ENCODE results near the gene CLDND2.

The CLDND2 gene

DNA sequence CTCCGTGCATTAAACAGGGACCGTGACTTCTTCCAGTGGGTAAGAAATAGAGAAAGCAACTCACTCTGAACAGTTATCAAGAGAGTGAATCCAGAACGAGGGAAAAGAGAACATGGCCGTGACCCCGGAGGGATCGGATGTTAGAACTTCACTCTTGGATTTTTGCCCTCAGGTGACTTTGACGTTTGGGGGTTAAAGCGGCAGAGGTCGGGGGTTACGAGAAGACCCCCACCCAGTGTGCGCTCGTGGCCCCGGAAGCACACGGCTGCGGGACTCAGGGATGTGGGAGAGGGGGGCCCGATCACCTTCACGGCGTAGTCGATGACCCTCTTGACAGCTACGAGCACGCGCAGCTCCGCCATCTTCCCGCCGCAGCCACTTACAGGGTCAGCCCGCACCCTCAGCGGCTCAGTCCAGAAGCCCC, 2.8 kb downstream of the CLDND2 start, which contains the start of gene ETFB:
Gene ETFB, minus strand, starts transcription at position 424 of the 424 bp plus-strand sequence. Its CDS starts 62 bp downstream, at position 362.
- Histone ChIP-seq H4K20me1 (ENCODE audit: insufficient read depth) (no peaks in the 10 kb centered on the region), H2AFZ (ENCODE audit: low read depth) (no peak within 1 kb of the TSS), H3K36me3 (ENCODE audit: insufficient read depth) (no peaks in the 10 kb centered on the region), H3K4me3 (IDR thresholded peaks at IDR 0.05; ENCODE audit: insufficient read depth, low read depth, low read length) (no peak within 1 kb of the TSS), H3K27ac (no peak within 1 kb of the TSS), H3K9ac (no peak within 1 kb of the TSS), H3K4me2 (no peak within 1 kb of the TSS), H3K4me1 (ENCODE audit: low read depth, poor library complexity, severe bottlenecking) (no peaks in the 10 kb centered on the region), H3K79me2 (ENCODE audit: insufficient read depth, low read depth) (no peaks in the 10 kb centered on the region), H3K27me3 (ENCODE audit: insufficient read depth, low read depth) (no peaks in the 10 kb centered on the region)
- TF ChIP-seq, protein P1, sequence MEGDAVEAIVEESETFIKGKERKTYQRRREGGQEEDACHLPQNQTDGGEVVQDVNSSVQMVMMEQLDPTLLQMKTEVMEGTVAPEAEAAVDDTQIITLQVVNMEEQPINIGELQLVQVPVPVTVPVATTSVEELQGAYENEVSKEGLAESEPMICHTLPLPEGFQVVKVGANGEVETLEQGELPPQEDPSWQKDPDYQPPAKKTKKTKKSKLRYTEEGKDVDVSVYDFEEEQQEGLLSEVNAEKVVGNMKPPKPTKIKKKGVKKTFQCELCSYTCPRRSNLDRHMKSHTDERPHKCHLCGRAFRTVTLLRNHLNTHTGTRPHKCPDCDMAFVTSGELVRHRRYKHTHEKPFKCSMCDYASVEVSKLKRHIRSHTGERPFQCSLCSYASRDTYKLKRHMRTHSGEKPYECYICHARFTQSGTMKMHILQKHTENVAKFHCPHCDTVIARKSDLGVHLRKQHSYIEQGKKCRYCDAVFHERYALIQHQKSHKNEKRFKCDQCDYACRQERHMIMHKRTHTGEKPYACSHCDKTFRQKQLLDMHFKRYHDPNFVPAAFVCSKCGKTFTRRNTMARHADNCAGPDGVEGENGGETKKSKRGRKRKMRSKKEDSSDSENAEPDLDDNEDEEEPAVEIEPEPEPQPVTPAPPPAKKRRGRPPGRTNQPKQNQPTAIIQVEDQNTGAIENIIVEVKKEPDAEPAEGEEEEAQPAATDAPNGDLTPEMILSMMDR (conservative IDR thresholded peaks at IDR 0.05; ENCODE audit: low read depth, low read length): no peak

DNA sequence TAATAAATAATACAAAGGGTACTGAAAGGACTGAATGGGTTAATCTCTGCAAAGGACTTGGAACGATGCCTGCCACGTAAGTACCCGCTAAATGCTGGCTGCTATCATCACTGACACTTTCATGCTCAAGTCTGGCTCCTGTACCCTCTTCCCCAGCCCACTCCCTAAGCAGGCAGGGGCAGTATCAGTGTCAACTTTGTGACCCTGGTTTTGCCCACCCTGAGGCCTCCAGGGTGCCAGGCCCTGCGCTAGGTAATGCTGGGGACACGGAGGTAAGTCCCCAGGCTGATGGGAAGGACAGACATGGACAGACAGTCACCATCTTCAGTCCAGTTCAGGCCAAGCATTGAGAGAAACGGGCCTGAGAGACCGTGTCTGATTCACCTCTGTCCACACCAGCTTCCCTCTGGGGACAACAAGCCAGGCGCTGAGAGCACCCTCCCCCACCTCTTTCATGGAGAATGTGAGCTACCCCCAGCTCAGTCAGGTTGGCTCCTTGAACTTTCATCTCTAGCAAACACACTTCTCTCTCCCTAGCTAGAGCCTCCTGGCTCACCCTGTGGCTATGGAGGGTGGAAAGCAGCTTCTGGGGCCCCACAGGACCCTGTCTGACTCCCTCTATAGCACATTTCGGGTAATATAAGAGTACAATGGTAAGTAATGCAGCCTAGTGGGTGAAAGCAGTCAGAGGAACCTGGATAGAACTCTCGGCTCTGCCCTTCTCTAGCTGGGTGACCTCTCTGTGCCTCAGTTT, 3.4 kb downstream of the CLDND2 start:
- no peak overlapping the region for H3K4me3 ChIP-seq (IDR thresholded peaks at IDR 0.05; ENCODE audit: insufficient read depth, low read depth, low read length)
- H2AFZ ChIP-seq (ENCODE audit: low read depth): no peak overlapping the region
- TF ChIP-seq, protein P1 (conservative IDR thresholded peaks at IDR 0.05; ENCODE audit: low read depth, low read length): no peak
- H3K27me3 ChIP-seq (ENCODE audit: insufficient read depth, low read depth): no peaks in the 10 kb centered on the region
- no peak overlapping the region for H3K4me2 ChIP-seq
- H3K9ac ChIP-seq: no peak overlapping the region
- H3K79me2 ChIP-seq (ENCODE audit: insufficient read depth, low read depth): no peaks in the 10 kb centered on the region
- H4K20me1 ChIP-seq (ENCODE audit: insufficient read depth): no peaks in the 10 kb centered on the region
- no peaks in the 10 kb centered on the region for H3K4me1 ChIP-seq (ENCODE audit: low read depth, poor library complexity, severe bottlenecking)
- H3K36me3 ChIP-seq (ENCODE audit: insufficient read depth): no peaks in the 10 kb centered on the region
- no peak overlapping the region for H3K27ac ChIP-seq

DNA sequence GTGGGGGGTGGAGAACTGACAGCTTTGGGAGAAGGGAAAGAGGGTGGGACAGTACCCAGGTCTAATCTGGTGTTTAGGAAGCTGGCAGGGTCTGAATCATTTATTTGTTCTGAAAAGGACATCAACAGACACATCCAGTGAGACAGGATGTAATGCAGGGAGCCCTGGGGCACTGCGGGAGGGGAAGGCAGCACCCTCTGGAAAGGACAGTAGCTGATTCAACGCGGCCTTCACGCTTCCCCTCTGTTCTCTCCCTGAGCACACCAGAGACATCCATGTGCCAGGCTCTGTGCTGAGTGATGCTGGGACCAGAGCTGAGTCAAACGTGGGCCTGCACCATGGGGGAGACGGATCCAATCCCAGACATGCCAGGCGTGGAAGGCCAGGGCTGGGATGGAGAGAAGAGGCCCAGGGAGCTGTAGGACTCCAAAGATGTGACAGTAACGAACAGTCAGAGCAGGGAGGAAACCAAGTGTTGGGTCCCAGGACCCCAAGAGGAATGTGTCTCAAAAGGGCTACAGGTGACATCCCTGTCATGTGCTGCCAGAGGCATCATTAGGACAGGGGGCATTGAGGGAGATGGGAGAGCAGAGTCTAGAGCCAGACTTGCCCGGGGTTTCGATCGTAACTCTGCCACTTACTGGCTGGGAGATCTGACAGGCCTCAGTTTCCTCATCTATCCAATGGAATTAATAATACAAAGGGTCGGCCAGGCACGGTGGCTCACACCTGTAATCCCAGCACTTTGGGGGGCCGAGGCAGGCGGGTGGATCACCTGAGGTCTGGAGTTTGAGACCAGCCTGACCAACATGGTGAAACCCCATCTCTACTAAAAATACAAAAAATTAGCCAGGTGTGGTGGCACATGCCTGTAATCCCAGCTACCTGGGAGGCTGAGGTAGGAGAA, 4.3 kb downstream of the CLDND2 start:
- no peak overlapping the region for H3K4me3 ChIP-seq (IDR thresholded peaks at IDR 0.05; ENCODE audit: insufficient read depth, low read depth, low read length)
- no peak overlapping the region for H3K9ac ChIP-seq
- H4K20me1 ChIP-seq (ENCODE audit: insufficient read depth): no peaks in the 10 kb centered on the region
- H3K27ac ChIP-seq: no peak overlapping the region
- H3K27me3 ChIP-seq (ENCODE audit: insufficient read depth, low read depth): no peaks in the 10 kb centered on the region
- H2AFZ ChIP-seq (ENCODE audit: low read depth): no peak overlapping the region
- TF ChIP-seq, protein P1 (conservative IDR thresholded peaks at IDR 0.05; ENCODE audit: low read depth, low read length): no peak
- H3K79me2 ChIP-seq (ENCODE audit: insufficient read depth, low read depth): no peaks in the 10 kb centered on the region
- no peak overlapping the region for H3K4me2 ChIP-seq
- no peaks in the 10 kb centered on the region for H3K4me1 ChIP-seq (ENCODE audit: low read depth, poor library complexity, severe bottlenecking)
- no peaks in the 10 kb centered on the region for H3K36me3 ChIP-seq (ENCODE audit: insufficient read depth)

DNA sequence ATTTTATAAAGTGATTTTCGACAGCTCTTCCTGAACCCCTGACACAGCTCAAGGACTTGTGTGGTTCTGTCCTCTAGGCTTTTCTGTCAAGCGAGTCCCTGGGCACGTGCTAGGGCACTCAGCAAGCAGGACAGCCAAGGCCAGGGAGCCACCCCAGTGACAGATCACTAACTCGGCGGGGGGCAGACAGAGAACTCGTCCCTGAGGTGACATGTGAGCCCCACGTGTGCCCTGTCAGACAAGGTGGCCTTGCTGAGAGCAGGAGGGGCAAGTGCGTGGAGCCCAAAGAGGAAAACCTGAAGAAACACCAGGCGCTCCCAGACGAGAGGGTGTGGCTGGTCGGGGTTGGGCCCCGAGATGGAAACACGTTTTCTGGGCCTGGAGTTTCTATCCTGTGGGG, 7.6 kb downstream of the CLDND2 start:
- Histone ChIP-seq H3K9ac (no peak overlapping the region), H3K79me2 (ENCODE audit: insufficient read depth, low read depth) (no peaks in the 10 kb centered on the region), H3K36me3 (ENCODE audit: insufficient read depth) (no peaks in the 10 kb centered on the region), H3K4me3 (IDR thresholded peaks at IDR 0.05; ENCODE audit: insufficient read depth, low read depth, low read length) (no peak overlapping the region), H4K20me1 (ENCODE audit: insufficient read depth) (no peaks in the 10 kb centered on the region), H3K4me1 (ENCODE audit: low read depth, poor library complexity, severe bottlenecking) (no peaks in the 10 kb centered on the region), H3K4me2 (no peak overlapping the region), H3K27ac (no peak overlapping the region), H3K27me3 (ENCODE audit: insufficient read depth, low read depth) (no peaks in the 10 kb centered on the region), H2AFZ (ENCODE audit: low read depth) (no peak overlapping the region)
- TF ChIP-seq, protein P1 (conservative IDR thresholded peaks at IDR 0.05; ENCODE audit: low read depth, low read length): no peak
